K562 (cell line): ENCODE data around the gene NLRP6. TPM values are rescaled to one million over a fixed set of nuclear protein-coding genes. Genes with fewer than 3 reads are reported as not detected.

ENCODE experiments used
- ARID4B ChIP-seq: sonication (generic); formaldehyde crosslinking; IDR thresholded peaks from 2 replicates; pipeline ENCODE4 v1.8.0; 2022; ENCODE audit warnings: mild to moderate bottlenecking, missing genetic modification reagents
- ATF7 ChIP-seq: fragments of 450-650 bp; IDR thresholded peaks from 2 replicates; pipeline ENCODE4 v1.7.1; 2014; ENCODE audit warnings: mild to moderate bottlenecking, moderate library complexity
- CBFA2T3 ChIP-seq: fragments of 450-650 bp; IDR thresholded peaks from 2 replicates; pipeline ENCODE4 v1.6.1; 2017
- KLF1 ChIP-seq: fragments of 450-650 bp; IDR thresholded peaks from 2 replicates; pipeline ENCODE4 v1.6.1; 2016; ENCODE audit warnings: missing genetic modification characterization, missing compliant biosample characterization
- KLF6 ChIP-seq: fragments of 250-450 bp; sonication (Bioruptor Pico); IDR thresholded peaks from 2 replicates; pipeline ENCODE4 v1.4.0; 2020; ENCODE audit warnings: mild to moderate bottlenecking, moderate library complexity, borderline replicate concordance
- NCOA1 ChIP-seq: fragments of 450-650 bp; IDR thresholded peaks from 2 replicates; pipeline ENCODE4 v1.6.1; 2016; ENCODE audit warnings: low read depth
- NCOA2 ChIP-seq, 2 experiments: fragments of 450-650 bp; IDR thresholded peaks; 2 replicates each; pipeline ENCODE4 v1.6.1; 2018; ENCODE audit warnings: mild to moderate bottlenecking in 2 of 2, moderate library complexity in 1 of 2; ENCODE audit not compliant: partially characterized antibody in 2 of 2
- PHF20 ChIP-seq: fragments of 450-650 bp; IDR thresholded peaks from 2 replicates; pipeline ENCODE4 v1.6.1; 2018; ENCODE audit not compliant: partially characterized antibody
- PHF8 ChIP-seq: fragments of 200-600 bp; sonication (generic); IDR thresholded peaks from 2 replicates; pipeline ENCODE4 v1.6.1; 2012; ENCODE audit warnings: mixed run types, mild to moderate bottlenecking, inconsistent platforms, low read length, moderate library complexity, borderline replicate concordance
- POLR2B ChIP-seq: fragments of 450-650 bp; IDR thresholded peaks from 2 replicates; pipeline ENCODE4 v1.6.1; 2018; ENCODE audit warnings: low read depth; ENCODE audit not compliant: partially characterized antibody
- SOX6 ChIP-seq: fragments of 450-650 bp; IDR thresholded peaks from 2 replicates; pipeline ENCODE4 v1.6.1; 2014; ENCODE audit warnings: mild to moderate bottlenecking
- SREBF2 ChIP-seq: sonication (generic); formaldehyde crosslinking; IDR thresholded peaks from 2 replicates; pipeline ENCODE4 v1.4.0; 2020; ENCODE audit warnings: mild to moderate bottlenecking, missing genetic modification reagents
- ZNF695 ChIP-seq: fragments of 450-650 bp; formaldehyde crosslinking; IDR thresholded peaks from 2 replicates; pipeline ENCODE4 v1.4.0; 2020; ENCODE audit warnings: mild to moderate bottlenecking, moderate library complexity
- ZNF766 ChIP-seq: fragments of 200-800 bp; sonication (Bioruptor generic); conservative IDR thresholded peaks from 2 replicates; pipeline ENCODE4 v1.6.1; 2016; ENCODE audit warnings: missing genetic modification characterization, missing compliant biosample characterization
- polyA plus RNA-seq, 8 experiments: library from polyadenylated mRNA; depleted of rRNA in 4 of 8; stranded (reverse) in 5 of 8; unstranded in 3 of 8; fragments of >200 nt; fragmentation: Nextera tagmentation in 2 of 8; fragmentation: Illumina TruSeq in 1 of 8; extraction: Ambion mirVana in 2 of 8; extraction: Trizol in 1 of 8; gene quantifications; 2 replicates each; pipeline versions ENCODE4 v1.2.1 to v1.2.3, GENCODE V29; 2011 to 2014; ENCODE audit warnings: inconsistent platforms in 1 of 8, missing spikeins in 1 of 8
- total RNA-seq, 7 experiments: library from RNA; depleted of rRNA in 6 of 7; stranded (reverse); fragments of >200 nt in 6 of 7; fragmentation: Illumina TruSeq in 2 of 7; extraction: Trizol in 2 of 7; gene quantifications; 2 replicates each; pipeline versions ENCODE4 v1.2.1 to v1.2.3, GENCODE V29; 2011 to 2021; ENCODE audit warnings: low replicate concordance in 1 of 7
- TF ChIP-seq, protein P1 (sequence below): fragments of 250-450 bp; sonication (Bioruptor Pico); IDR thresholded peaks from 2 replicates; pipeline ENCODE4 v1.8.0; 2021; ENCODE audit warnings: moderate library complexity, mild to moderate bottlenecking, inconsistent platforms
- TF ChIP-seq, protein P2 (sequence below): sonication (generic); formaldehyde crosslinking; IDR thresholded peaks from 2 replicates; pipeline ENCODE4 v1.8.1; 2023; ENCODE audit warnings: mild to moderate bottlenecking, missing genetic modification reagents
- TF ChIP-seq, protein P3 (sequence below): sonication (generic); formaldehyde crosslinking; IDR thresholded peaks from 2 replicates; pipeline ENCODE4 v1.8.0; 2022; ENCODE audit warnings: mild to moderate bottlenecking, missing genetic modification reagents

Gene NLRP6
- total and polyA plus RNA-seq, 9 of the 15 experiments (the other 6 are each of a cell fraction or from before 2014, with no cell fraction given) = 0.03 to 0.18 (median 0.15) TPM; not detected in 5

- peak; percentile 52; the same call in 1 of the 2 replicates for TF ChIP-seq ARID4B (CRISPR knock-in tag)
- TF ChIP-seq, protein P1, sequence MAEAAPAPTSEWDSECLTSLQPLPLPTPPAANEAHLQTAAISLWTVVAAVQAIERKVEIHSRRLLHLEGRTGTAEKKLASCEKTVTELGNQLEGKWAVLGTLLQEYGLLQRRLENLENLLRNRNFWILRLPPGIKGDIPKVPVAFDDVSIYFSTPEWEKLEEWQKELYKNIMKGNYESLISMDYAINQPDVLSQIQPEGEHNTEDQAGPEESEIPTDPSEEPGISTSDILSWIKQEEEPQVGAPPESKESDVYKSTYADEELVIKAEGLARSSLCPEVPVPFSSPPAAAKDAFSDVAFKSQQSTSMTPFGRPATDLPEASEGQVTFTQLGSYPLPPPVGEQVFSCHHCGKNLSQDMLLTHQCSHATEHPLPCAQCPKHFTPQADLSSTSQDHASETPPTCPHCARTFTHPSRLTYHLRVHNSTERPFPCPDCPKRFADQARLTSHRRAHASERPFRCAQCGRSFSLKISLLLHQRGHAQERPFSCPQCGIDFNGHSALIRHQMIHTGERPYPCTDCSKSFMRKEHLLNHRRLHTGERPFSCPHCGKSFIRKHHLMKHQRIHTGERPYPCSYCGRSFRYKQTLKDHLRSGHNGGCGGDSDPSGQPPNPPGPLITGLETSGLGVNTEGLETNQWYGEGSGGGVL = no peak
- TF ChIP-seq ZNF695 (CRISPR knock-in tag) = no peak
- no peak for TF ChIP-seq NCOA2 (IDR thresholded peaks at IDR 0.05; ENCODE audit: partially characterized antibody in 2 of 2)
- TF ChIP-seq PHF8 = peak; percentile 82; the same call in 1 of the 2 replicates
- peak; percentile 71; the same call in 1 of the 2 replicates for TF ChIP-seq ATF7
- no peak for TF ChIP-seq SOX6
- TF ChIP-seq SREBF2 (CRISPR knock-in tag) = no peak
- TF ChIP-seq, protein P2, sequence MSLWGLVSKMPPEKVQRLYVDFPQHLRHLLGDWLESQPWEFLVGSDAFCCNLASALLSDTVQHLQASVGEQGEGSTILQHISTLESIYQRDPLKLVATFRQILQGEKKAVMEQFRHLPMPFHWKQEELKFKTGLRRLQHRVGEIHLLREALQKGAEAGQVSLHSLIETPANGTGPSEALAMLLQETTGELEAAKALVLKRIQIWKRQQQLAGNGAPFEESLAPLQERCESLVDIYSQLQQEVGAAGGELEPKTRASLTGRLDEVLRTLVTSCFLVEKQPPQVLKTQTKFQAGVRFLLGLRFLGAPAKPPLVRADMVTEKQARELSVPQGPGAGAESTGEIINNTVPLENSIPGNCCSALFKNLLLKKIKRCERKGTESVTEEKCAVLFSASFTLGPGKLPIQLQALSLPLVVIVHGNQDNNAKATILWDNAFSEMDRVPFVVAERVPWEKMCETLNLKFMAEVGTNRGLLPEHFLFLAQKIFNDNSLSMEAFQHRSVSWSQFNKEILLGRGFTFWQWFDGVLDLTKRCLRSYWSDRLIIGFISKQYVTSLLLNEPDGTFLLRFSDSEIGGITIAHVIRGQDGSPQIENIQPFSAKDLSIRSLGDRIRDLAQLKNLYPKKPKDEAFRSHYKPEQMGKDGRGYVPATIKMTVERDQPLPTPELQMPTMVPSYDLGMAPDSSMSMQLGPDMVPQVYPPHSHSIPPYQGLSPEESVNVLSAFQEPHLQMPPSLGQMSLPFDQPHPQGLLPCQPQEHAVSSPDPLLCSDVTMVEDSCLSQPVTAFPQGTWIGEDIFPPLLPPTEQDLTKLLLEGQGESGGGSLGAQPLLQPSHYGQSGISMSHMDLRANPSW (CRISPR knock-in tag) = no peak
- 0 out of 2 replicates have a peak, but pooled peaks have one; percentile 13 for TF ChIP-seq ZNF766 (CRISPR knock-in tag)
- TF ChIP-seq, protein P3, sequence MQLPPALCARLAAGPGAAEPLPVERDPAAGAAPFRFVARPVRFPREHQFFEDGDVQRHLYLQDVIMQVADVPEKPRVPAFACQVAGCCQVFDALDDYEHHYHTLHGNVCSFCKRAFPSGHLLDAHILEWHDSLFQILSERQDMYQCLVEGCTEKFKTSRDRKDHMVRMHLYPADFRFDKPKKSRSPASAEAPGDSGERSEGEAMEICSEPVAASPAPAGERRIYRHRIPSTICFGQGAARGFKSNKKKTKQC = no peak; the same call in 1 of the 2 replicates
- TF ChIP-seq KLF6 (CRISPR knock-in tag) = no peak
- 0 out of 2 replicates have a peak, but pooled peaks have one; percentile 66 for TF ChIP-seq KLF1
- TF ChIP-seq PHF20 = peak; percentile 82
- peak; percentile 67 for TF ChIP-seq POLR2B
- peak; percentile 25; the same call in 1 of the 2 replicates for TF ChIP-seq CBFA2T3
- TF ChIP-seq NCOA1 = peak; percentile 45
Observed at GRCh38 chr11:236774-237767, 41.1 kb upstream of the NLRP6 start, which contains the start of gene PSMD13 (continued).
